HepG2 (cell line): ENCODE data around the gene XXYLT1.

Experiments
- ATF6 ChIP-seq: sonication (generic); formaldehyde crosslinking; conservative IDR thresholded peaks from 2 replicates; pipeline ENCODE4 v1.4.0; 2020; ENCODE audit warnings: missing genetic modification reagents
- BHLHE40 ChIP-seq: IDR thresholded peaks from 2 replicates; pipeline ENCODE4 v1.6.1; 2011; ENCODE audit warnings: low read length, improper control_type of control experiment
- CTCF ChIP-seq: sonication (generic); formaldehyde crosslinking; IDR thresholded peaks from 2 replicates; pipeline ENCODE4 v1.5.0; 2020; ENCODE audit warnings: mild to moderate bottlenecking, missing genetic modification reagents, moderate library complexity
- ERF ChIP-seq: IDR thresholded peaks from 2 replicates; pipeline ENCODE4 v1.6.1; 2018; ENCODE audit warnings: missing biosample characterization, missing genetic modification reagents
- ETS1 ChIP-seq: sonication (generic); formaldehyde crosslinking; IDR thresholded peaks from 2 replicates; pipeline ENCODE4 v1.4.0; 2020; ENCODE audit warnings: missing genetic modification reagents
- FOXA1 ChIP-seq, 2 experiments: fragments of 450-650 bp in 1 of 2; sonication (generic) in 1 of 2; formaldehyde crosslinking in 1 of 2; IDR thresholded peaks; 2 replicates each; pipeline versions ENCODE4 v1.4.0 to v1.6.1; 2016 to 2020; ENCODE audit warnings: missing genetic modification reagents in 1 of 2
- NFE2L2 ChIP-seq: fragments of 150-350 bp; IDR thresholded peaks from 2 replicates; pipeline ENCODE4 v1.6.1; 2014; ENCODE audit warnings: low read length
- NFKB2 ChIP-seq: sonication (generic); formaldehyde crosslinking; IDR thresholded peaks from 2 replicates; pipeline ENCODE4 v1.4.0; 2020; ENCODE audit warnings: missing genetic modification reagents, borderline replicate concordance
- PHF8 ChIP-seq: sonication (generic); formaldehyde crosslinking; IDR thresholded peaks from 2 replicates; pipeline ENCODE4 v1.5.0; 2020; ENCODE audit warnings: missing genetic modification reagents
- POLR2AphosphoS5 ChIP-seq: IDR thresholded peaks from 2 replicates; pipeline ENCODE4 v1.6.1; 2012; ENCODE audit warnings: low read depth, low read length
- RXRB ChIP-seq: IDR thresholded peaks from 2 replicates; pipeline ENCODE4 v1.6.1; 2016; ENCODE audit warnings: borderline replicate concordance, missing genetic modification reagents, missing compliant biosample characterization
- TF ChIP-seq, protein P1 (sequence below): sonication (generic); formaldehyde crosslinking; IDR thresholded peaks from 2 replicates; pipeline ENCODE4 v1.4.0; 2020; ENCODE audit warnings: missing genetic modification reagents

- TF ChIP-seq, protein P1, sequence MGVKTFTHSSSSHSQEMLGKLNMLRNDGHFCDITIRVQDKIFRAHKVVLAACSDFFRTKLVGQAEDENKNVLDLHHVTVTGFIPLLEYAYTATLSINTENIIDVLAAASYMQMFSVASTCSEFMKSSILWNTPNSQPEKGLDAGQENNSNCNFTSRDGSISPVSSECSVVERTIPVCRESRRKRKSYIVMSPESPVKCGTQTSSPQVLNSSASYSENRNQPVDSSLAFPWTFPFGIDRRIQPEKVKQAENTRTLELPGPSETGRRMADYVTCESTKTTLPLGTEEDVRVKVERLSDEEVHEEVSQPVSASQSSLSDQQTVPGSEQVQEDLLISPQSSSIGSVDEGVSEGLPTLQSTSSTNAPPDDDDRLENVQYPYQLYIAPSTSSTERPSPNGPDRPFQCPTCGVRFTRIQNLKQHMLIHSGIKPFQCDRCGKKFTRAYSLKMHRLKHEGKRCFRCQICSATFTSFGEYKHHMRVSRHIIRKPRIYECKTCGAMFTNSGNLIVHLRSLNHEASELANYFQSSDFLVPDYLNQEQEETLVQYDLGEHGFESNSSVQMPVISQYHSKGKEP (CRISPR knock-in tag): 0 out of 2 replicates have a peak, but pooled peaks have one; percentile 30
- TF ChIP-seq ETS1 (CRISPR knock-in tag): no peak
- TF ChIP-seq NFE2L2: no peak
- TF ChIP-seq CTCF (CRISPR knock-in tag): no peak; the same call in 1 of the 2 replicates
- peak; percentile 92 for TF ChIP-seq RXRB (CRISPR knock-in tag)
- TF ChIP-seq BHLHE40: no peak
- TF ChIP-seq PHF8 (CRISPR knock-in tag): peak; percentile 65
- TF ChIP-seq POLR2AphosphoS5: peak; percentile 46; the same call in 1 of the 2 replicates
- TF ChIP-seq ATF6: no peak; the same call in 1 of the 2 replicates
- no peak for TF ChIP-seq FOXA1 (IDR thresholded peaks at IDR 0.05)
- TF ChIP-seq FOXA1 (CRISPR knock-in tag; IDR thresholded peaks at IDR 0.05): peak; percentile 64
- TF ChIP-seq NFKB2 (CRISPR knock-in tag): peak; percentile 35; the same call in 1 of the 2 replicates
- TF ChIP-seq ERF (CRISPR knock-in tag): peak; percentile 95
Measured at GRCh38 chr3:195162033-195162669, 108.8 kb downstream of the XXYLT1 start.
